Activated naive CD4-positive, alpha-beta T cell treated with anti-CD3 and anti-CD28 coated beads for 36 hours (primary cell): ENCODE measurements around the gene HIVEP1. TPM values are rescaled to one million over a fixed set of nuclear protein-coding genes. Genes with fewer than 3 reads are reported as not detected.
A peak's percentile ranks its signal among the peaks of the same experiment; 100 is the strongest.

Source experiments
- CTCF ChIA-PET: fragments of 350-600 bp; sonication (Branson Sonifier 250); formaldehyde crosslinking; loops from one replicate; lab custom pipeline; 2021; ENCODE audit warnings: antibody characterized with exemption; lab: Charles Lee
- DNase-seq: peaks from one replicate; pipeline ENCODE4 v3.0.0-alpha.2; 2020
- H3K27ac Mint-ChIP-seq: one replicate; pipeline ENCODE4 v1.8.0; 2021; ENCODE audit warnings: mild to moderate bottlenecking, mixed read lengths
- H3K27me3 Mint-ChIP-seq: one replicate; pipeline ENCODE4 v1.8.0; 2021; ENCODE audit warnings: low read depth, mixed read lengths
- H3K36me3 Mint-ChIP-seq: one replicate; pipeline ENCODE4 v1.8.0; 2021; ENCODE audit warnings: low read depth, mixed read lengths
- H3K4me1 Mint-ChIP-seq: one replicate; pipeline ENCODE4 v1.8.0; 2021; ENCODE audit warnings: low read depth, mixed read lengths
- H3K4me3 Mint-ChIP-seq: one replicate; pipeline ENCODE4 v1.8.0; 2021; ENCODE audit warnings: mild to moderate bottlenecking, moderate library complexity, mixed read lengths
- H3K9me3 Mint-ChIP-seq: one replicate; pipeline ENCODE4 v1.8.0; 2021; ENCODE audit warnings: mixed read lengths
- intact Hi-C: fragments of 100-400 bp; cut with micrococcal nuclease; formaldehyde crosslinking; loops from one replicate; pipeline ENCODE4 v1.15.1; 2023
- total RNA-seq, 2 experiments: library from RNA; stranded (reverse); gene quantifications; one replicate each; pipeline ENCODE4 v1.2.3, GENCODE V29; 2021

The HIVEP1 gene
- total RNA-seq, 2 experiments from 2014 or later: 43.6 to 47.9 TPM

- intact Hi-C loops: no loop called here
- DNase-seq: no peak
- Mint-ChIP-seq H3K4me1 (peaks cover 38% of the 10 kb centered on the region), H3K27me3 (no peaks in the 10 kb centered on the region), H3K4me3 (no peak overlapping the region), H3K27ac (no peak overlapping the region), H3K36me3 (peaks cover 44% of the 10 kb centered on the region), H3K9me3 (no peaks in the 10 kb centered on the region)
- CTCF ChIA-PET: interaction anchor here (0.5 to 1.5 kb wide), 2 partner anchors 25 to 408 kb away, joined by 3 read pairs; no protein-coding TSS in a partner anchor
Measured at GRCh38 chr6:12160326-12160725, 148.2 kb downstream of the HIVEP1 start.

- H3K27ac Mint-ChIP-seq: no peak overlapping the region
- H3K4me3 Mint-ChIP-seq: no peak overlapping the region
- peaks cover 37% of the 10 kb centered on the region for H3K4me1 Mint-ChIP-seq
- H3K27me3 Mint-ChIP-seq: no peaks in the 10 kb centered on the region
- peaks cover 41% of the 10 kb centered on the region for H3K36me3 Mint-ChIP-seq
- DNase-seq: no peak
- CTCF ChIA-PET: interaction anchor here (0.6 to 0.7 kb wide), 2 partner anchors 65 to 621 kb away, joined by 3 read pairs; no protein-coding TSS in a partner anchor
- intact Hi-C loops: no loop called here
- H3K9me3 Mint-ChIP-seq: no peaks in the 10 kb centered on the region
Measured at GRCh38 chr6:12162213-12162612, 150.1 kb downstream of the HIVEP1 start.

GRCh38 chr6:12163149-12163548, 151.0 kb downstream of the HIVEP1 start:
- H3K27me3 Mint-ChIP-seq: no peaks in the 10 kb centered on the region
- DNase-seq: peak; percentile 35

DNA sequence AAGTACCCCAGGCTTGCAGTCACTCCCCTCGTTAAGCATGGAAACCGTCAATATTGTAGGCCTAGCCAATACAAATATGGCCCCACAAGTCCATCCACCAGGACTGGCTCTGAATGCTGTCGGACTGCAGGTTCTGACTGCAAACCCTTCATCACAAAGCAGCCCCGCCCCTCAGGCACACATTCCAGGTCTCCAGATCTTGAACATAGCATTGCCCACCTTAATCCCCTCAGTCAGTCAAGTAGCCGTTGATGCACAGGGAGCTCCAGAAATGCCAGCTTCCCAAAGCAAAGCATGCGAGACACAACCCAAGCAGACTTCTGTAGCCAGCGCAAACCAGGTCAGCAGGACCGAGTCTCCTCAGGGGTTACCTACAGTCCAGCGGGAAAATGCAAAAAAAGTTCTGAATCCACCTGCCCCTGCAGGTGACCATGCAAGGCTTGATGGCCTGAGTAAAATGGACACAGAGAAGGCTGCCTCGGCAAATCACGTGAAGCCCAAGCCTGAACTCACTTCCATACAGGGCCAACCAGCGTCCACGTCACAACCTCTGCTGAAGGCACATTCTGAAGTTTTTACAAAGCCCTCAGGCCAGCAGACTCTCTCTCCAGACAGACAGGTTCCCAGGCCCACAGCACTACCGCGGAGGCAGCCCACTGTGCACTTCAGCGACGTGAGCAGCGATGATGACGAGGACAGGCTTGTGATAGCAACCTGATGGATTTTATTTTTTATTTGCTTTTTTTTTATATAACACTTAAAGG, 151.8 kb downstream of the HIVEP1 start:
- CTCF ChIA-PET: no interaction called here
- no peak overlapping the region for H3K27ac Mint-ChIP-seq
- intact Hi-C loops: no loop called here
- no peak for DNase-seq
- H3K4me1 Mint-ChIP-seq: peaks cover 35% of the 10 kb centered on the region
- no peak overlapping the region for H3K4me3 Mint-ChIP-seq
- H3K36me3 Mint-ChIP-seq: peaks cover 29% of the 10 kb centered on the region
- H3K9me3 Mint-ChIP-seq: no peaks in the 10 kb centered on the region
- no peaks in the 10 kb centered on the region for H3K27me3 Mint-ChIP-seq

More at GRCh38 chr6:12163149-12163548, 151.0 kb downstream of the HIVEP1 start:
- peaks cover 35% of the 10 kb centered on the region for H3K36me3 Mint-ChIP-seq
- CTCF ChIA-PET: no interaction called here
- H3K4me3 Mint-ChIP-seq: no peak overlapping the region
- H3K9me3 Mint-ChIP-seq: no peaks in the 10 kb centered on the region
- intact Hi-C loops: no loop called here
- H3K27ac Mint-ChIP-seq: no peak overlapping the region
- peaks cover 37% of the 10 kb centered on the region for H3K4me1 Mint-ChIP-seq

DNA sequence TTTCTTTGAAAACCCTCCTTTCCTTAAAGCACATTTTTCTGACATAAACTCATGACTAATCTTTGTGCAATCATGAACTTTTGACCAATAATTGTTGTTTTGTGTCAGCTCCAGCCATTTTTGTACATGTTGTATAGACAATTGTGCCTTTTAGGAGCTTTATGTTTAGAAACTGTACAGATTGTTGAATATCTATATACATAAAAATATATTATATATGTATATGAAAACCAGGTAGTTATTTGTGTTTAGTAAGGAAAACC, 152.3 kb downstream of the HIVEP1 start:
- Mint-ChIP-seq H3K27me3 (no peaks in the 10 kb centered on the region), H3K9me3 (no peaks in the 10 kb centered on the region), H3K4me1 (peaks cover 35% of the 10 kb centered on the region), H3K36me3 (peaks cover 29% of the 10 kb centered on the region), H3K27ac (no peak overlapping the region), H3K4me3 (no peak overlapping the region)
- CTCF ChIA-PET: no interaction called here
- intact Hi-C loops: no loop called here
- no peak for DNase-seq

GRCh38 chr6:12165297-12165696, 153.2 kb downstream of the HIVEP1 start:
- CTCF ChIA-PET: no interaction called here
- no peak overlapping the region for H3K27ac Mint-ChIP-seq
- peaks cover 29% of the 10 kb centered on the region for H3K36me3 Mint-ChIP-seq
- H3K4me1 Mint-ChIP-seq: peaks cover 30% of the 10 kb centered on the region
- no peaks in the 10 kb centered on the region for H3K27me3 Mint-ChIP-seq
- intact Hi-C loops: no loop called here
- no peak for DNase-seq
- H3K4me3 Mint-ChIP-seq: no peak overlapping the region
- H3K9me3 Mint-ChIP-seq: no peaks in the 10 kb centered on the region

DNA sequence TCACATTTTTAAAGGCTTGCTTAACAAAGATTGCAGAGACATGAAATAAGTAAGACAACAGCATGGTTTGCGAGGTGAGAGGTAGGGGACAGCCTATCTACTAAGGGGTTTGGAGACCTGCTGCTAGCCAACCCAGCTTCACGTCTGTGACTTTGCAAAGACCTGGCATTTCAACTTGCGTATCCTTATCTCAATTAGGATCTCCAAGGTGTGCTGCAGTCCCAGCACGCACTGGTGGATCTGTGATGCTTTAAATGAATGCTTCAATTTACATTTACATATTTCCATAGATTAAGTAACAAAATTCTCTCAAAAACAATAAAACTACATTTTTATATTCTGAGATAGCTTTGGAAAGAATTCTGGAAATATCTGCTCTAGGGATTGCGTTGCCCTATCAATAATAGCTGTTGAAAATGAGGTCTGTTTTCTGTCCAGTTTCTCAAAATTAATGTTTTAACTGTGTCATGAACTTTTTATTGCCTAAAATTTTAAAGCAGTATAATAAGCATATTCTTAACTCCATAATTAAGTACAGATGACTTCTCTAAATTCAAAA, 153.7 kb downstream of the HIVEP1 start:
- no peak overlapping the region for H3K27ac Mint-ChIP-seq
- H3K9me3 Mint-ChIP-seq: no peaks in the 10 kb centered on the region
- CTCF ChIA-PET: interaction anchor here (1.0 kb wide), 1 partner anchor 13 kb away, joined by 3 read pairs; no protein-coding TSS in a partner anchor
- no peak overlapping the region for H3K4me3 Mint-ChIP-seq
- intact Hi-C loops: no loop called here
- H3K27me3 Mint-ChIP-seq: no peaks in the 10 kb centered on the region
- no peak for DNase-seq
- H3K4me1 Mint-ChIP-seq: peaks cover 26% of the 10 kb centered on the region
- H3K36me3 Mint-ChIP-seq: peaks cover 27% of the 10 kb centered on the region

GRCh38 chr6:12169377-12169776, 157.3 kb downstream of the HIVEP1 start:
- H3K27ac Mint-ChIP-seq: no peak overlapping the region
- CTCF ChIA-PET: no interaction called here
- no peaks in the 10 kb centered on the region for H3K9me3 Mint-ChIP-seq
- H3K36me3 Mint-ChIP-seq: peaks cover 2% of the 10 kb centered on the region
- no peak overlapping the region for H3K4me3 Mint-ChIP-seq
- no peaks in the 10 kb centered on the region for H3K27me3 Mint-ChIP-seq
- intact Hi-C loops: no loop called here
- H3K4me1 Mint-ChIP-seq: no peaks in the 10 kb centered on the region
- no peak for DNase-seq

GRCh38 chr6:12170351-12171092, 158.4 kb downstream of the HIVEP1 start:
- H3K27me3 Mint-ChIP-seq: no peaks in the 10 kb centered on the region
- no peaks in the 10 kb centered on the region for H3K4me1 Mint-ChIP-seq
- H3K27ac Mint-ChIP-seq: no peak overlapping the region
- no peaks in the 10 kb centered on the region for H3K9me3 Mint-ChIP-seq
- no peak overlapping the region for H3K4me3 Mint-ChIP-seq
- intact Hi-C loops: no loop called here
- H3K36me3 Mint-ChIP-seq: no peaks in the 10 kb centered on the region
- no peak for DNase-seq
- CTCF ChIA-PET: no interaction called here

GRCh38 chr6:12171717-12172116, 159.6 kb downstream of the HIVEP1 start:
- no peak overlapping the region for H3K27ac Mint-ChIP-seq
- H3K36me3 Mint-ChIP-seq: no peaks in the 10 kb centered on the region
- CTCF ChIA-PET: interaction anchor here (0.7 kb wide), 1 partner anchor 29 kb away, joined by 3 read pairs; no protein-coding TSS in a partner anchor
- H3K27me3 Mint-ChIP-seq: no peaks in the 10 kb centered on the region
- DNase-seq: no peak
- intact Hi-C loops: no loop called here
- no peak overlapping the region for H3K4me3 Mint-ChIP-seq
- no peaks in the 10 kb centered on the region for H3K4me1 Mint-ChIP-seq
- H3K9me3 Mint-ChIP-seq: peaks cover 1% of the 10 kb centered on the region

GRCh38 chr6:12172572-12172971, 160.5 kb downstream of the HIVEP1 start:
- H3K27ac Mint-ChIP-seq: no peak overlapping the region
- peaks cover 3% of the 10 kb centered on the region for H3K9me3 Mint-ChIP-seq
- H3K36me3 Mint-ChIP-seq: no peaks in the 10 kb centered on the region
- H3K27me3 Mint-ChIP-seq: no peaks in the 10 kb centered on the region
- intact Hi-C loops: no loop called here
- DNase-seq: no peak
- H3K4me3 Mint-ChIP-seq: no peak overlapping the region
- no peaks in the 10 kb centered on the region for H3K4me1 Mint-ChIP-seq
- CTCF ChIA-PET: no interaction called here

DNA sequence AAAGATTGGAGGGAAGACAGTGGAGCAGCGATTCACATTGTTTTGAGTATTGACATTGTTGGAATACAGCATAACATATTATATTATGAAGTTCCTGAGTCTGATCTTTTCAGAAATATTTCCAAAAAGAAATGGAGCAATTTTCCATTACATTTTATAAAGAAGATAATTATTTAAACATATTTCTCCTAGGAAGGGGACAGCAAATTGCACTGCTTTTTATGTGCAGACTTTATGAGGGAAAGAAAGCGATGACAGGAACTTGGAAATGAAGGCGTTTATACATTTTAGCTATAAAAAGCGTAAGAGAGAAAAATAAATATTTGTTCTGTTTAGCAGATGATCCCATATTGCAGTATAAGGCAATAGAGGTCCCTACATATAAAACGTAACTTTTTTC, 161.1 kb downstream of the HIVEP1 start:
- Mint-ChIP-seq H3K4me1 (no peaks in the 10 kb centered on the region), H3K9me3 (peaks cover 3% of the 10 kb centered on the region), H3K27ac (no peak overlapping the region), H3K27me3 (no peaks in the 10 kb centered on the region), H3K4me3 (no peak overlapping the region), H3K36me3 (no peaks in the 10 kb centered on the region)
- intact Hi-C loops: no loop called here
- no peak for DNase-seq
- CTCF ChIA-PET: no interaction called here
